Mesendoderm (in vitro differentiated cells): ENCODE measurements around the gene STAM2. TPM values are rescaled to one million over a fixed set of nuclear protein-coding genes. Genes with fewer than 3 reads are reported as not detected.

Experiments used
- DNase-seq: peaks from one replicate; pipeline ENCODE4 v3.0.0; 2013
- H2AK5ac ChIP-seq: 2 replicates; pipeline ENCODE4 v1.6.1; 2013; ENCODE audit warnings: low read length, inconsistent platforms
- H2BK120ac ChIP-seq: 2 replicates; pipeline ENCODE4 v1.6.1; 2013; ENCODE audit warnings: low read depth, mild to moderate bottlenecking, low read length, moderate library complexity, mixed read lengths
- H2BK15ac ChIP-seq: replicated peaks from 2 replicates; pipeline ENCODE4 v1.6.1; 2013; ENCODE audit warnings: low read depth, mild to moderate bottlenecking, moderate library complexity
- H2BK5ac ChIP-seq: 2 replicates; pipeline ENCODE4 v1.6.1; 2013; ENCODE audit warnings: low read length, inconsistent platforms
- H3K18ac ChIP-seq: 2 replicates; pipeline ENCODE4 v1.6.1; 2013; ENCODE audit warnings: mild to moderate bottlenecking, low read length, mixed read lengths
- H3K23ac ChIP-seq: one replicate; pipeline ENCODE4 v1.6.1; 2013; ENCODE audit warnings: low read length
- H3K27ac ChIP-seq: 2 replicates; pipeline ENCODE4 v1.5.1; 2013; ENCODE audit warnings: low read depth, mild to moderate bottlenecking, inconsistent platforms, low read length, moderate library complexity
- H3K27me3 ChIP-seq: 2 replicates; pipeline ENCODE4 v1.6.1; 2013; ENCODE audit warnings: low read length, control low read depth, mild to moderate bottlenecking, inconsistent platforms; ENCODE audit not compliant: insufficient read depth, poor library complexity
- H3K36me3 ChIP-seq: 2 replicates; pipeline ENCODE4 v1.6.1; 2013; ENCODE audit warnings: low read length, inconsistent platforms; ENCODE audit not compliant: control insufficient read depth, insufficient read depth
- H3K4ac ChIP-seq: one replicate; pipeline ENCODE4 v1.6.1; 2013; ENCODE audit warnings: low read depth, mild to moderate bottlenecking, low read length, moderate library complexity
- H3K4me1 ChIP-seq: 2 replicates; pipeline ENCODE4 v1.6.1; 2013; ENCODE audit warnings: low read depth, low read length, inconsistent platforms; ENCODE audit not compliant: control insufficient read depth
- H3K4me2 ChIP-seq: 2 replicates; pipeline ENCODE4 v1.6.1; 2013; ENCODE audit warnings: low read length
- H3K4me3 ChIP-seq: 2 replicates; pipeline ENCODE4 v1.5.1; 2013; ENCODE audit warnings: mild to moderate bottlenecking, low read length
- H3K56ac ChIP-seq: one replicate; pipeline ENCODE4 v1.6.1; 2013; ENCODE audit warnings: low read length
- H3K79me1 ChIP-seq: 2 replicates; pipeline ENCODE4 v1.6.1; 2013; ENCODE audit warnings: low read length, inconsistent platforms
- H3K79me2 ChIP-seq: 2 replicates; pipeline ENCODE4 v1.6.1; 2013; ENCODE audit warnings: mild to moderate bottlenecking, low read length; ENCODE audit not compliant: control insufficient read depth, insufficient read depth
- H3K9ac ChIP-seq: 2 replicates; pipeline ENCODE4 v1.6.1; 2013; ENCODE audit warnings: low read length, inconsistent platforms
- H4K5ac ChIP-seq: one replicate; pipeline ENCODE4 v1.6.1; 2013; ENCODE audit warnings: low read length
- H4K8ac ChIP-seq: one replicate; pipeline ENCODE4 v1.6.1; 2013; ENCODE audit warnings: low read depth, mild to moderate bottlenecking, control low read depth, low read length, moderate library complexity
- WGBS: extraction: QIAGEN DNeasy Blood & Tissue Kit; methylation state at CpG from one replicate; pipeline ENCODE4 v1.1.7; 2013; ENCODE audit warnings: low lambda C conversion rate, missing lambda C conversion rate; ENCODE audit not compliant: insufficient coverage; ENCODE audit errors: extremely low coverage; 5-methylcytosine and 5-hydroxymethylcytosine counted together
- polyA plus RNA-seq, 2 experiments: library from polyadenylated mRNA; stranded (reverse); fragments of 200-250 nt; gene quantifications; one replicate each; pipeline ENCODE4 v1.2.3, GENCODE V29; 2013

STAM2 gene
- polyA plus RNA-seq (2013, experiment 1 of 2) = 8.4 TPM
- 8.8 TPM for polyA plus RNA-seq (2013, experiment 2 of 2)

DNA sequence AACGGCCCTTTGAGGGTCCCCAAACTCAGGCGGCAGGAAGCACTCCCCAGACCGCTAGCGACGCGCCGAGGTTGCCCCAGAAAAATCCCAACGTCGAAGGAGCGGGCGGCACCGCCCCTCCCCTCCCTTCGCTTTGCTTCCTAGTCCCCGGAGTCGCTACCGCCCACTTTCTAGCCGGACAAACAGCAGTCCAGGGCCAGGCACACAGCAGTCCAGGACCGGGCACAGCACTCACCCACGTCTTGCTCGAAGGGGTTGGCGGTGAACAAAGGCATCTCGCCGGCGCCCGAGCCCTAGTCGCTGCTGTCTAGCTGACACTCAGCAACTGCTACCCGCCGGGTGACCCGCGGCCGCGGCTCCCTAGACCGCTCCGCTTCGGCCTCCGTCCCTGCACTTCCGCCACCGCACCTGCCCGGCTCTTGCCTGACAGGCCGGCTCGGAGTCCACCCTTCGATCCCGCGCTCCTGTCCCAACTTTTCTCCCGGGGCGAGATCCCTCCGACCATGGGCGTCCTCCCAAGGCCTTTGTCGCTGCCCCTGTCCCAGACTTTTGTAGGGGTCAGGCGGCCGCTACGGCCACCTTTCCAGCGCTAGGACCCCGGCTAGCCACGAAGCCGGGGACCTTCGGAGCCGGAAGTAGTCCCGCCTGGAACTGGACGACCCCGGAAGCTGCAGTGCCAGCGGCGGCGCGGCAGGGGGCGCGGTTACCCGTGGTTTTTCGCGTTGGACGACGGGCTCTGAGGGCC, at the start of gene STAM2:
TSS of gene STAM2 (minus strand) at position 396 of the 745 bp plus-strand sequence. CDS start at position 275, 121 bp downstream.
- H3K4ac ChIP-seq = peak within 1 kb of the TSS; percentile 45
- peak within 1 kb of the TSS; percentile 82 for H3K4me2 ChIP-seq
- H3K27me3 ChIP-seq = no peaks in the 10 kb centered on the region
- no peak within 1 kb of the TSS for H2AK5ac ChIP-seq
- H4K8ac ChIP-seq = no peak within 1 kb of the TSS
- H3K4me1 ChIP-seq = no peaks in the 10 kb centered on the region
- peaks cover 5% of the 10 kb centered on the region for H3K79me2 ChIP-seq
- no CpG with 5 or more reads among the region's 72 CpGs for WGBS
- H3K9ac ChIP-seq = peak within 1 kb of the TSS; percentile 78
- no peaks in the 10 kb centered on the region for H3K36me3 ChIP-seq
- peak within 1 kb of the TSS; percentile 75 for H3K18ac ChIP-seq
- no peak within 1 kb of the TSS for H3K23ac ChIP-seq
- peak within 1 kb of the TSS; percentile 61 for H2BK5ac ChIP-seq
- peak within 1 kb of the TSS; percentile 61 for H4K5ac ChIP-seq
- peak within 1 kb of the TSS; percentile 97 for H3K56ac ChIP-seq
- H3K79me1 ChIP-seq = peaks cover 5% of the 10 kb centered on the region
- no peak within 1 kb of the TSS for H2BK120ac ChIP-seq
- no peak within 1 kb of the TSS for H2BK15ac ChIP-seq
- peak; percentile 94 for DNase-seq
- peak within 1 kb of the TSS; percentile 87 for H3K4me3 ChIP-seq
- peak within 1 kb of the TSS; percentile 83 for H3K27ac ChIP-seq

- H3K4me3 ChIP-seq = no peak overlapping the region
- H3K4me1 ChIP-seq = no peaks in the 10 kb centered on the region
- no peak for DNase-seq
- no peak overlapping the region for H3K4ac ChIP-seq
- no peak overlapping the region for H3K56ac ChIP-seq
- H3K27ac ChIP-seq = no peak overlapping the region
- no peaks in the 10 kb centered on the region for H3K27me3 ChIP-seq
- H3K36me3 ChIP-seq = no peaks in the 10 kb centered on the region
- no peak overlapping the region for H3K18ac ChIP-seq
- H2BK120ac ChIP-seq = no peak overlapping the region
- H3K9ac ChIP-seq = no peak overlapping the region
- no peak overlapping the region for H3K4me2 ChIP-seq
- H2AK5ac ChIP-seq = no peak overlapping the region
- H3K79me2 ChIP-seq = no peaks in the 10 kb centered on the region
- H4K5ac ChIP-seq = no peak overlapping the region
- no CpG with 5 or more reads among the region's 2 CpGs for WGBS
- no peak overlapping the region for H2BK15ac ChIP-seq
- no peak overlapping the region for H3K23ac ChIP-seq
- H2BK5ac ChIP-seq = no peak overlapping the region
- H3K79me1 ChIP-seq = no peaks in the 10 kb centered on the region
- peak overlapping the region; percentile 81 for H4K8ac ChIP-seq
Measured at GRCh38 chr2:152223977-152224376, 48.4 kb upstream of the STAM2 start.

GRCh38 chr2:152222975-152223637, 47.5 kb upstream of the STAM2 start:
- no peak overlapping the region for H3K9ac ChIP-seq
- H3K4me2 ChIP-seq = no peak overlapping the region
- no peak overlapping the region for H4K8ac ChIP-seq
- no peaks in the 10 kb centered on the region for H3K79me1 ChIP-seq
- H3K79me2 ChIP-seq = no peaks in the 10 kb centered on the region
- no peak overlapping the region for H2BK120ac ChIP-seq
- no peaks in the 10 kb centered on the region for H3K27me3 ChIP-seq
- no peak overlapping the region for H4K5ac ChIP-seq
- no peak overlapping the region for H3K4me3 ChIP-seq
- H3K18ac ChIP-seq = no peak overlapping the region
- H3K36me3 ChIP-seq = no peaks in the 10 kb centered on the region
- no peak overlapping the region for H2BK5ac ChIP-seq
- H2AK5ac ChIP-seq = no peak overlapping the region
- H3K4me1 ChIP-seq = no peaks in the 10 kb centered on the region
- peak; percentile 45 for DNase-seq
- WGBS = no CpG with 5 or more reads among the region's 7 CpGs
- H2BK15ac ChIP-seq = no peak overlapping the region
- no peak overlapping the region for H3K23ac ChIP-seq
- H3K56ac ChIP-seq = no peak overlapping the region
- no peak overlapping the region for H3K27ac ChIP-seq
- no peak overlapping the region for H3K4ac ChIP-seq

- no peaks in the 10 kb centered on the region for H3K79me2 ChIP-seq
- H3K27me3 ChIP-seq = no peaks in the 10 kb centered on the region
- no peak overlapping the region for H3K23ac ChIP-seq
- no peak overlapping the region for H3K27ac ChIP-seq
- WGBS = no CpG with 5 or more reads among the region's 3 CpGs
- H3K36me3 ChIP-seq = no peaks in the 10 kb centered on the region
- no peaks in the 10 kb centered on the region for H3K79me1 ChIP-seq
- no peak overlapping the region for H2BK15ac ChIP-seq
- no peak overlapping the region for H3K4ac ChIP-seq
- no peak overlapping the region for H3K4me3 ChIP-seq
- no peak overlapping the region for H3K4me2 ChIP-seq
- no peaks in the 10 kb centered on the region for H3K4me1 ChIP-seq
- no peak overlapping the region for H3K56ac ChIP-seq
- H2AK5ac ChIP-seq = no peak overlapping the region
- H2BK5ac ChIP-seq = no peak overlapping the region
- H4K5ac ChIP-seq = no peak overlapping the region
- no peak for DNase-seq
- no peak overlapping the region for H3K9ac ChIP-seq
- H3K18ac ChIP-seq = no peak overlapping the region
- H4K8ac ChIP-seq = no peak overlapping the region
- H2BK120ac ChIP-seq = no peak overlapping the region
Measured at GRCh38 chr2:152221839-152222238, 46.3 kb upstream of the STAM2 start.

DNA sequence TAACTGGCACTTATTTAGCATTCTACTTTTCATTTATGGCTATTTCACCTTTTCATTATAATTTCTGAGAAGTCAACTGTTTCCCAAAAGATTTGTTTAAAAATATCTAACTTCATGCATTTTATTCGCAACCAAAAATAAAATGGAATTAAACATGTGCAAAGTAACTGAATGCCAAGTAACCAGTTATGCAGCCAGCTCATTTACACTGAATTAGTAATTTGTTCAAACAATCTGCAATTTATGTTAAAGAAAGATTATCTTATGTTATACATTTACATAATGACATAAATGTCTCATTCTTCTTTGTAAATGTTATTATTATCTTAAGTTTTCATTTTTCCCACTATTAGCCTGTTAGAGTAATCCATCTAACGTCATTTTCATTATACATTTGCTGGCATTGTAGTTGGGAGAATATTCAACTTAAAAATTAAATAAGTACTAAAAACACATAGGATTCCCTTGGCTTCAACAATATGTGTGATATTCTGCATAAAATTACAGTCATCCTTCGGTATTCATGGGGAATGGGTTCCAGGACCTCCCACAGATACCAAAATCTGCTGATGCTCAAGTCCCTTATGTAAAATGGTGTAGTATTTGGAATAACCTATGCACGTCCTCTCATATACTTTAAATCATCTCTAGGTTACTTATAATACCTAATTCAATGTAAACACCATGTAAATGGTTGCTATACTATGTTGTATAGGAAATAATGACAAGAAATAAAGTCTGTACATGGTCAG, 43.7 kb upstream of the STAM2 start:
- Histone ChIP-seq H3K27me3 (no peaks in the 10 kb centered on the region), H2BK120ac (no peak overlapping the region), H3K27ac (no peak overlapping the region), H2AK5ac (no peak overlapping the region), H3K4ac (no peak overlapping the region), H4K8ac (no peak overlapping the region), H3K36me3 (no peaks in the 10 kb centered on the region), H3K23ac (no peak overlapping the region), H3K4me3 (no peak overlapping the region), H2BK15ac (no peak overlapping the region), H3K4me2 (no peak overlapping the region), H3K79me2 (no peaks in the 10 kb centered on the region), H3K9ac (no peak overlapping the region), H4K5ac (no peak overlapping the region), H3K56ac (no peak overlapping the region), H3K79me1 (no peaks in the 10 kb centered on the region), H3K18ac (no peak overlapping the region), H3K4me1 (no peaks in the 10 kb centered on the region), H2BK5ac (no peak overlapping the region)
- no peak for DNase-seq
- WGBS = no CpG with 5 or more reads among the region's 4 CpGs
